ENCODE data around the gene FHOD1. TPM values are rescaled to one million over a fixed set of nuclear protein-coding genes. Genes with fewer than 3 reads are reported as not detected.

FHOD1 gene
- total RNA-seq (2022; extraction: Qiagen RNA extraction; ENCODE audit: low read depth) = 30.2 to 53.3 TPM (median 46.7 TPM) in 5 replicates

DNA sequence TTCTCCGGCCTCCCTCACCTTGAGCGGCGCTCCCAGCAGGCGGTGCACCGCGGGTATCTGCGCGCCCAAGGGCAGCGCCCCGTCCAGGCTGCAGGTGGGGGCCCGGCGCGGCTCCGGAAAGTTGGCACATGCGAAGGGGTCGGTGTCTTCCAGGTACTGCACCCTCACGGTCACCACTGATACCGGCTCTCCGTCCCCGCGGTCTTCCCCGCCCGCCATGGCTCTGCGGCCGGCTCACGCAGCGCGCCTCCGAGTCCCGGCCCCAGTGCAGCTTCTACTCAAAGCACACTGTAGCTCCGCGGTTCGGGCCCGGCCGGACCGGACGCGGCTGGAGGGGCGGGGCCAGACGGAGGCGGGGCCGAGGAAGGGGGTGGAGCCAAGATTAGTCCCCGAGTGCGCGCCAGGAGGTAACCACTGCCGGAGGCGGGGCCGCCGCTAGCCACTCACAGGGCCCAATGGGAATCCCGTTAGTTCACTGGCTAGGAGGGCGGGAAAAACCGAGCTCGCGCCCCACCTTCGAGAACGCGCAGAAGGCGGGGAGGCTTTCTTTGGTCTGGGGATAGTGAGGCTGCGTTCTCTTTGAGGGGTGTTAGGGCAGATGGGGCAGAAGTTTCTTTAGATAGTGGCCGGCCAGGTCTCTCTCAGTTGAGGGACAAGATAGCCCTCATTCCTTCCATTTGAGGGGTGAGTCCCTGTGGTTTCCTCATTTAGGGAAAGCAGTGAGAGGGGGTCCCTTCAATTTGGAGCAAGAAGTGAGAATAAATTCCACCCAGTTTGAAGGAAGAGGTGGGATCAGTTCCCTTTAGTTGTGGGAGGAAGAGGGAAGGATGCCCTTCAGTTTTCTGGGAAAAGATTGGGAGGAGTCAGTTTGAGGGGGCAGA lies at the start of gene FHOD1:
Gene FHOD1, minus strand, starts transcription at position 290 of the 881 bp plus-strand sequence. Its CDS starts 71 bp downstream, at position 219.

DNA sequence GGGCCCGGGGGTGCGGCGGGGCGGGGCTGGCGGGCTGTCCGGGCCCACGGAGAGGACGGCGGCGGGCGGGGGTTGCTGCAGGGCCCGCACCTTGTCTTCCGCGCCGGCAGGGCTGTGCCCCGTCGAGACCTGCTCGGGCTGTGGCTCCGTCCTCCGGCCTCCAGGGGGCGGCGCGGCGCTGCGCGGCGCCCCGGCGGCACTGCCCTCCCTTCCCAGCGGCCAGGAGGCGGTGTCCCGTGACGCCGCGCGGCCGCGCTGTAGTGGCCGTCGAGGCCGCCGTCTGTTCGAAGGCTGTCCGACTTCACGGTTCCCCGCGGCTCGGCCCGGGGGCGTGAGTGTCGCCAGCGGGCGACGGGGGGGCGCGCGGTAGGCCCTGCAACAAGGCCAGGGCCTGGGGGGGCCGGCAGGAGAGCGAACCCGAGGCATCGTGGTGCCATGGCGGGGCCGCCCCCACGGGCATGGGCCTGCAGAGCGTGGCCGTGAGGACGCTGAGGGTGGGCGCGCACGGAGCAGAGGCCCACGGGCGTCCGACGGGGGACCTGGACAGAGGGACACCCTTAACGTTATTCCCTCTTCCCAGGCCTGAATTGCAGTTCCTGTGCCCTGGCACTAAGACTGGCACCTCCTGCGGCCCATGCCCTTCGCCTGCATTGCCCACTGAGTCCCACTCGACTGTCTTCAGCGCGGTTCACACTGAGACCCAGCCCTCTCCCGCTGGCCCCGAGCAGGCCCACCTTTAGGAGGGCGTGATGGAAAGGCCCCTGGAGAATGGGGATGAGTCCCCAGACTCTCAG lies 32.2 kb upstream of the FHOD1 start, which contains the start of gene PLEKHG4:
Gene PLEKHG4, plus strand, starts transcription at position 237 of the 794 bp plus-strand sequence. Its CDS starts 513 bp downstream, at position 750.

DNA sequence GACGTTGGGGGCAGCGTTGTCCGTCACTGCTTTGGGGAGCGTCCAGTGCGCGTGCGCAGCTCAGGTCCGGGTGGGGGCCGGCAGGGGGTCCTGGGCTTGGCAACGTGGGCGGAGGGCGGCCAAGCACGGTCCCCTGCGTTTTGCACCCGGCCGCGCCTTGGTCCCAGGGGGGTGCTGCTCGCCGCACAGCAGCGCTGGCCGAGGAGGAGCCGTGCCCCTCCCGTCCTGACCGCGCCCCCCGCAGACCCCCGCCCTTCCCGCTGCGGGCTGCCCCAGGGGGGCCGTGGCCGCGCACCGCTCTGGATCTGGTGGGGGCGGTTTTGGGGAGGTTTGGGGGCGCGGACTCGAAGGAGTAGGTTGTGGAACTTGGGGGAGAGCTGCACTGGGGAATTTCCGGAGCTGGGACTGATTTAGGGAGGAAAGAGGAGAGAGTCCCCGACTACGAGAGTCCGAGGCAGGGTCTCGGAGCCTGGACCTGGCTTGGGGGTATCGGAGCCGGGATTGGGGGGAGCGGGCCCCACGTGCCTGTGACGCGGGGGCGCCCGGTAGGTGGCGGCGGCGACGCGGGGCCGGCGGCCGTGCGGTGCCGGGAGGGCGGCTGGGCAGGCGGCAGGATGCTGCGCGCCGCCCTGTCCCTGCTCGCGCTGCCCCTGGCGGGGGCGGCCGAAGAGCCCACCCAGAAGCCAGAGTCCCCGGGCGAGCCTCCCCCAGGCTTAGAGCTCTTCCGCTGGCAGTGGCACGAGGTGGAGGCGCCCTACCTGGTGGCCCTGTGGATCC lies 1.3 kb upstream of the FHOD1 start, which contains the start of gene SLC9A5:
Gene SLC9A5, plus strand, starts transcription at position 579 of the 777 bp plus-strand sequence. Its CDS starts 36 bp downstream, at position 615.

GRCh38 chr16:67226804-67227566 lies 20.3 kb downstream of the FHOD1 start, which contains the start of gene TMEM208:
Gene TMEM208, plus strand, starts transcription at chr16:67227130. Its CDS starts 89 bp downstream, at chr16:67227219.

DNA sequence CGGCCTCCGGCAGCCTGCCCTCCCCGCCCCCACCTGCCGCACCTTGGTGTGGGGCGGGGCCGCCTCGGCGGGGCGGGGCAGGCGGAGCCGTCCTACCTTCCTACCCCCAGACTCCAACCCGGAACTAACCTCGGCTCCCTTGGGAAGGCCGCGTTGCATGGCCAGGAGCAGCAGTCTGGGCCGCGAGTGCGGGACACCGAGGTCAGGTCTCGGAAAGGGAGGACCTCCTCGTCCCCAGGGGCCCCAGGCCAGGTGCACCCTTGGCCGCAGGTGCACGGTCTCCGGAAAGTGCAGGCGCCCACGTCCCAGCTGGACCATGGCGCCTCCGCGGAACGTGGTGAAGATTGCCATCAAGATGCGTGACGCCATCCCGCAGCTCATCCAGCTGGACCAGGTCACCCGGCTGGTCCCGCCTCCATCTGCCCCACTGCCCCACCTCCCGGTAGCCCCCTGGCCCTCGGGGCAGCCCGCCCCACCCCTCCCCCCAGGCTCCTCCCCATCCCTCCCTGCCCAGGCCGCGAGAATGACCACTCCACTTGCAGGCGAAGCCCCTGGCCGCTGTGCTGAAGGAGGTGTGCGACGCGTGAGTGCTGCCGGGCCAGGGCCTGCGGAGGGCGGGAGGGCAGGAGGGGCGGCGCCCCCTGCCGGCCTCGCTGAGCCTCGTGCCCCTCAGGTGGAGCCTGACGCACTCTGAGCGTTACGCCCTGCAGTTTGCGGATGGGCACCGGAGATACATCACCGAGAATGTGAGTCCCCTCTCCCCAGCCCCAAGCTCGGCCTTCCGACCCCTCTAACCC lies 48.1 kb downstream of the FHOD1 start, which contains the start of gene ELMO3:
Gene ELMO3, plus strand, starts transcription at position 121 of the 797 bp plus-strand sequence. Its CDS starts 196 bp downstream, at position 317.

DNA sequence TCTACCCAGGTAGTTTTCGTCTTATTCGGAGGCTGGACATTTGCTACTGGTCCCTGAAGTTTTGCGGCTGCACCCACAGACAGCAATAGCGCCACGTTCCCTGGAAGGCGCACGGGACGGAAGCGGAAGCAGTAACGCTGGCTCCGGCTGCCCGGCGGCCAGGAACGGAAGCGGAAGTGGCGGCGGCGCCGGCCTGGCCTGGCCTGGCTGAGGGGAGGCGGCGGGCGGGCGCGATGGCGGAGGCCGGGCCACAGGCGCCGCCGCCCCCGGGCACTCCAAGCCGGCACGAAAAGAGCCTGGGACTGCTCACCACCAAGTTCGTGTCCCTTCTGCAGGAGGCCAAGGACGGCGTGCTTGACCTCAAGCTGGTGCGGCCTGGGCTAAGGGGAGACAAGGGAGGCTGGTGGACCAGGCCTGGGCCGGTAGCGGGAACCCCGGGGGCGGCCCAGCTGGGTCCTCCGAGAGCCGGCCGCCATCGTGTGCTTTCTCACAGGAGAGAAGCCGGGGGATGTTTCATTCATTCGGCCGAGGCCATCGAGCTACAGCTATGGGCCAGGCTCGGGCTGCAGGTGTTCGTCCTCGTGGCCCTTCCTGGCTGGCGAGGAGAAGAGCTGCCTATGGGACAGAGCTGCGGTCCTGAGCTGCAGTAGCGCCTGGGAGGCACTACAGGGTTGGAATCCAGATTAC lies 55.1 kb downstream of the FHOD1 start, which contains the start of gene E2F4:
Gene E2F4, plus strand, starts transcription at position 161 of the 687 bp plus-strand sequence. Its CDS starts 73 bp downstream, at position 234.

GRCh38 chr16:67190041-67190440 lies 57.2 kb downstream of the FHOD1 start, which contains the start of gene EXOC3L1:
Gene EXOC3L1, minus strand, starts transcription at chr16:67190136. Its CDS starts 460 bp downstream, at chr16:67189676.

DNA sequence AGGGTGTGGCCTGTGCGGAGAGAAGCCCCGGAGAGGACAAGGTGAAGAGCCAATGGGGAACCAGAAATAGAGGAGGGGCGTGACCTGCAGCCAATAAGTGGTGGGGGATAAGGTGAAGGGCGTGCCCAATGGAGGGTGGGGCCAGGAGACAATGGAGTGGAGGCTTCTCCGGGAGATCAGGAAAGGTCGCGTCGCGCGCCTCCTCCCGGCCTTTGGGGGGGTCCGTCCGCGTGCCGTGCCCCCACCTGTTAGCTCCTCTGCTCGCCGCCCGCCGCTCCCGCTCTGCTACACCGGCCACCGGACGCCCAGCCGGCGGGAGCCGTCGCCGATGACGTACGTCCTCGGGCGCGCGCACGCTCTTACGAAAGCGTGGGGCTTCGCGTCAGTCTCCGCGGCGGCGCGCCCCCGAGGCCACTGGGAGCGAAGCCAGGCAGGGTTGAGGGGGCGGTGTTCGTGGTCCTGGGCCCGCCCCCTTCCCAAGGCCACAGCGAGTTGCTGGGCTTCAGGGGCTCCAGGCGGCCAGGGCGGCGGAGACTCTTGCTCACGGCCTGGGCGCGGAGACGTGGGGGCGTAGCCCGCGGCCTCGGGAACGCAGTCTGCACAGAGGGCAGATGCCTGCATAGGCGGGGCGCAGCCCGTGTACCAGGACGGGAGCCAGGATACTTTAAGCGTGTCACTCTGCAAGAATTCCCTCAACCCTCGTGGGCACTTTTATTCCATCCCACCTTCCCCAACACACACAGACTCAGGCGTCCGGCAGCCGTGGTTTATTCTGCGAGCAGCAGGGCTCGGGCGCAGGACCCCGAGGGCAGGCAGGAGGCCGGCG lies 63.4 kb downstream of the FHOD1 start, which contains the start of gene MATCAP1:
Gene MATCAP1, minus strand, starts transcription at position 337 of the 826 bp plus-strand sequence. CDS start 3,353 bp downstream, outside the sequence.

Other genes with a start within 250 kb of the FHOD1 start
- gene CBFB, start 218.3 kb downstream of the FHOD1 start, total RNA-seq (2022; extraction: Qiagen RNA extraction; ENCODE audit: low read depth) = 46.6 to 57.3 TPM (median 50.3 TPM) in 5 replicates
- 22.5 to 25.5 TPM (median 24.4 TPM) in 5 replicates for gene PHAF1, start 137.5 kb downstream of the FHOD1 start, total RNA-seq (2022; extraction: Qiagen RNA extraction; ENCODE audit: low read depth)
- 6.3 to 8.5 TPM (median 8.3 TPM) in 5 replicates for gene B3GNT9, start 96.5 kb downstream of the FHOD1 start, total RNA-seq (2022; extraction: Qiagen RNA extraction; ENCODE audit: low read depth)
- 10.8 to 20.6 TPM (median 18.2 TPM) in 5 replicates for gene TRADD, start 87.6 kb downstream of the FHOD1 start, total RNA-seq (2022; extraction: Qiagen RNA extraction; ENCODE audit: low read depth)
- 5.0 to 8.5 TPM (median 7.1 TPM) in 5 replicates for gene FBXL8, start 87.5 kb downstream of the FHOD1 start, total RNA-seq (2022; extraction: Qiagen RNA extraction; ENCODE audit: low read depth)
- gene HSF4, start 82.7 kb downstream of the FHOD1 start, total RNA-seq (2022; extraction: Qiagen RNA extraction; ENCODE audit: low read depth) = 8.5 to 15.7 TPM (median 12.7 TPM) in 5 replicates
- gene NOL3, start 76.9 kb downstream of the FHOD1 start, total RNA-seq (2022; extraction: Qiagen RNA extraction; ENCODE audit: low read depth) = 42.7 to 56.6 TPM (median 54.5 TPM) in 5 replicates
- gene MATCAP1, start 63.5 kb downstream of the FHOD1 start, total RNA-seq (2022; extraction: Qiagen RNA extraction; ENCODE audit: low read depth) = 3.0 to 6.4 TPM (median 5.2 TPM) in 5 replicates
- gene EXOC3L1, start 57.3 kb downstream of the FHOD1 start, total RNA-seq (2022; extraction: Qiagen RNA extraction; ENCODE audit: low read depth) = not detected in 5 replicates
- gene E2F4, start 55.3 kb downstream of the FHOD1 start, total RNA-seq (2022; extraction: Qiagen RNA extraction; ENCODE audit: low read depth) = 73.1 to 95.2 TPM (median 91.3 TPM) in 5 replicates
- 0.75 to 1.6 TPM (median 1.2 TPM) in 5 replicates for gene ELMO3, start 48.4 kb downstream of the FHOD1 start, total RNA-seq (2022; extraction: Qiagen RNA extraction; ENCODE audit: low read depth)
- gene TMEM208, start 20.4 kb downstream of the FHOD1 start, total RNA-seq (2022; extraction: Qiagen RNA extraction; ENCODE audit: low read depth) = 87.7 to 101 TPM (median 89.2 TPM) in 5 replicates
- gene SLC9A5, start 1.5 kb upstream of the FHOD1 start, total RNA-seq (2022; extraction: Qiagen RNA extraction; ENCODE audit: low read depth) = 0.89 to 1.6 TPM (median 1.4 TPM) in 5 replicates
- gene PLEKHG4, start 32.1 kb upstream of the FHOD1 start, total RNA-seq (2022; extraction: Qiagen RNA extraction; ENCODE audit: low read depth) = 9.4 to 16.4 TPM (median 15.4 TPM) in 5 replicates
- gene KCTD19, start 79.3 kb upstream of the FHOD1 start, total RNA-seq (2022; extraction: Qiagen RNA extraction; ENCODE audit: low read depth) = 0.21 to 0.35 TPM (median 0.30 TPM) in 4 of 5 replicates, not detected in the other
- 0.13 to 0.20 TPM in 2 of 5 replicates, not detected in the others for gene LRRC36, start 79.3 kb upstream of the FHOD1 start, total RNA-seq (2022; extraction: Qiagen RNA extraction; ENCODE audit: low read depth)
- gene TPPP3, start 146.0 kb upstream of the FHOD1 start, total RNA-seq (2022; extraction: Qiagen RNA extraction; ENCODE audit: low read depth) = 7.5 to 14.0 TPM (median 12.4 TPM) in 5 replicates
- 5.3 to 7.6 TPM (median 6.5 TPM) in 5 replicates for gene ZDHHC1, start 169.0 kb upstream of the FHOD1 start, total RNA-seq (2022; extraction: Qiagen RNA extraction; ENCODE audit: low read depth)
- 1.2 to 1.8 TPM (median 1.7 TPM) in 5 replicates for gene HSD11B2, start 183.6 kb upstream of the FHOD1 start, total RNA-seq (2022; extraction: Qiagen RNA extraction; ENCODE audit: low read depth)
- gene ATP6V0D1, start 233.7 kb upstream of the FHOD1 start, total RNA-seq (2022; extraction: Qiagen RNA extraction; ENCODE audit: low read depth) = 96.3 to 122 TPM (median 110 TPM) in 5 replicates
- gene AGRP, start 236.1 kb upstream of the FHOD1 start, total RNA-seq (2022; extraction: Qiagen RNA extraction; ENCODE audit: low read depth) = not detected in 5 replicates